ENCODE results near the gene MRFAP1L1. TPM values are rescaled to one million over a fixed set of nuclear protein-coding genes. Genes with fewer than 3 reads are reported as not detected.

The MRFAP1L1 gene
- total RNA-seq, 1 donor from 2014 or later = 36.8 TPM

GRCh38 chr4:6694177-6694901 is 15.3 kb downstream of the MRFAP1L1 start:
- Histone ChIP-seq H4K20me1 (ENCODE audit: insufficient read depth, low read length) (peaks cover 8% of the 10 kb centered on the region), H3K4me1 (ENCODE audit: insufficient read depth, low read length) (peaks cover 7% of the 10 kb centered on the region), H3K4me3 (ENCODE audit: insufficient read depth, low read depth, low read length) (no peak overlapping the region), H3K9ac (ENCODE audit: low read length) (no peak overlapping the region), H3K36me3 (ENCODE audit: insufficient read depth, low read length) (no peaks in the 10 kb centered on the region), H3K79me2 (ENCODE audit: insufficient read depth, low read length) (no peaks in the 10 kb centered on the region), H2AFZ (ENCODE audit: low read depth, low read length) (no peak overlapping the region), H3K27ac (ENCODE audit: low read depth, low read length) (no peak overlapping the region), H3K4me2 (ENCODE audit: low read length) (no peak overlapping the region), H3K9me3 (ENCODE audit: insufficient read depth, low read depth, low read length) (no peaks in the 10 kb centered on the region), H3K27me3 (ENCODE audit: insufficient read depth, low read length) (no peaks in the 10 kb centered on the region)
- Mint-ChIP-seq H3K36me3 (ENCODE audit: low read depth, unreplicated experiment) (peaks cover 5% of the 10 kb centered on the region), H3K9me3 (ENCODE audit: unreplicated experiment) (no peaks in the 10 kb centered on the region), H3K27me3 (ENCODE audit: low read depth, unreplicated experiment) (no peaks in the 10 kb centered on the region), H3K4me1 (ENCODE audit: low read depth, unreplicated experiment) (peaks cover 18% of the 10 kb centered on the region), H3K4me3 (ENCODE audit: unreplicated experiment) (no peak overlapping the region), H3K27ac (ENCODE audit: unreplicated experiment) (no peak overlapping the region)
- FAIRE-seq (no peak), DNase-seq (ENCODE audit: low read depth) (no peak)
- no peak for TF ChIP-seq EZH2 (IDR thresholded peaks at IDR 0.05; ENCODE audit: insufficient read depth, low read length)
- TF ChIP-seq, protein P1, sequence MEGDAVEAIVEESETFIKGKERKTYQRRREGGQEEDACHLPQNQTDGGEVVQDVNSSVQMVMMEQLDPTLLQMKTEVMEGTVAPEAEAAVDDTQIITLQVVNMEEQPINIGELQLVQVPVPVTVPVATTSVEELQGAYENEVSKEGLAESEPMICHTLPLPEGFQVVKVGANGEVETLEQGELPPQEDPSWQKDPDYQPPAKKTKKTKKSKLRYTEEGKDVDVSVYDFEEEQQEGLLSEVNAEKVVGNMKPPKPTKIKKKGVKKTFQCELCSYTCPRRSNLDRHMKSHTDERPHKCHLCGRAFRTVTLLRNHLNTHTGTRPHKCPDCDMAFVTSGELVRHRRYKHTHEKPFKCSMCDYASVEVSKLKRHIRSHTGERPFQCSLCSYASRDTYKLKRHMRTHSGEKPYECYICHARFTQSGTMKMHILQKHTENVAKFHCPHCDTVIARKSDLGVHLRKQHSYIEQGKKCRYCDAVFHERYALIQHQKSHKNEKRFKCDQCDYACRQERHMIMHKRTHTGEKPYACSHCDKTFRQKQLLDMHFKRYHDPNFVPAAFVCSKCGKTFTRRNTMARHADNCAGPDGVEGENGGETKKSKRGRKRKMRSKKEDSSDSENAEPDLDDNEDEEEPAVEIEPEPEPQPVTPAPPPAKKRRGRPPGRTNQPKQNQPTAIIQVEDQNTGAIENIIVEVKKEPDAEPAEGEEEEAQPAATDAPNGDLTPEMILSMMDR (IDR thresholded peaks at IDR 0.05; ENCODE audit: insufficient read depth, low read depth, low read length) = no peak

DNA sequence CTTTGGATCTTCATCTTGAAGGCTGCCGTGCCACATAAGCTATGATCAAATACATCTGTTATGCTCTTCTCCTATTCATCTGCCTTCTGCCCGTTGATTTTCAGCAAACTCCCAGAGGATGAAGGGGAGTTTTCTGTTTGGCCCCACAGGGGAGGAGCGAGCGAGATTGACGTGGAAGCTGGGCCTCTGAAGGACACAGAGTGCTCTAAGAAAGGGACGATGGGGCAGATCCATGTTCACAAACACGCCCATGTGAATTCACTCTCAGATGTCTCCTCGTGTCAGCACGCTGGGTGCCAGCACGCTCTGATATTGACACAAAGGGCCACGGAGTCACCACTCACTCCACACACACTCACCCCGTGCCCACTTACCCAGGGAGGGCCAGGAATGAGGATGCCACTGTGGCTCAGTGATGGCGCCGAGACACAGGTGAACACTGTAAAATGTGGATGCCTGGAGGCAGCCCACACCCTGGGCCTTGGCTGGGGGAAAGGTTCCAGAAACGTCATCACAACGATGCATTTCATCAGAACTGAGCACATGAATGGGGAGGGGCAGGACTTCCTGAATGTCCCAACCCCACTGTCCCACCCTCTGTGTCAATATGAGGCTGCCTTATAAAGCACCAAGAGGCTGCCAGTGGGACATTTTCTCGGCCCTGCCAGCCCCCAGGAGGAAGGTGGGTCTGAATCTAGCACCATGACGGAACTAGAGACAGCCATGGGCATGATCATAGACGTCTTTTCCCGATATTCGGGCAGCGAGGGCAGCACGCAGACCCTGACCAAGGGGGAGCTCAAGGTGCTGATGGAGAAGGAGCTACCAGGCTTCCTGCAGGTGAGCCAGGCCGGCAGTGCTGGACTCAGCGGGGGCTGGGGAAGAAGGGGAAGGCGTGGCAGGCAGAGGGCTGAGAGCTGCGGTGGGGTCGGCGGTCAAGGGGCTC is 16.2 kb downstream of the MRFAP1L1 start, which contains the start of gene S100P:
S100P (plus strand) TSS at position 648 of the 946 bp plus-strand sequence; CDS start at position 703, 55 bp downstream.
- Histone ChIP-seq H4K20me1 (ENCODE audit: insufficient read depth, low read length) (peaks cover 8% of the 10 kb centered on the region), H2AFZ (ENCODE audit: low read depth, low read length) (no peak within 1 kb of the TSS), H3K4me2 (ENCODE audit: low read length) (no peak within 1 kb of the TSS), H3K27ac (ENCODE audit: low read depth, low read length) (no peak within 1 kb of the TSS), H3K4me3 (ENCODE audit: insufficient read depth, low read depth, low read length) (no peak within 1 kb of the TSS), H3K27me3 (ENCODE audit: insufficient read depth, low read length) (no peaks in the 10 kb centered on the region), H3K4me1 (ENCODE audit: insufficient read depth, low read length) (peaks cover 14% of the 10 kb centered on the region), H3K9ac (ENCODE audit: low read length) (no peak within 1 kb of the TSS), H3K79me2 (ENCODE audit: insufficient read depth, low read length) (no peaks in the 10 kb centered on the region), H3K9me3 (ENCODE audit: insufficient read depth, low read depth, low read length) (no peaks in the 10 kb centered on the region), H3K36me3 (ENCODE audit: insufficient read depth, low read length) (no peaks in the 10 kb centered on the region)
- H3K4me1 Mint-ChIP-seq (ENCODE audit: low read depth, unreplicated experiment) = peaks cover 26% of the 10 kb centered on the region
- H3K27ac Mint-ChIP-seq (ENCODE audit: unreplicated experiment) = peak within 1 kb of the TSS; percentile 48
- FAIRE-seq (no peak), DNase-seq (ENCODE audit: low read depth) (no peak)
- H3K4me3 Mint-ChIP-seq (ENCODE audit: unreplicated experiment) = no peak within 1 kb of the TSS
- no peaks in the 10 kb centered on the region for H3K9me3 Mint-ChIP-seq (ENCODE audit: unreplicated experiment)
- H3K36me3 Mint-ChIP-seq (ENCODE audit: low read depth, unreplicated experiment) = peaks cover 5% of the 10 kb centered on the region
- TF ChIP-seq EZH2 (IDR thresholded peaks at IDR 0.05; ENCODE audit: insufficient read depth, low read length) = no peak
- TF ChIP-seq, protein P1 (IDR thresholded peaks at IDR 0.05; ENCODE audit: insufficient read depth, low read depth, low read length) = no peak
- H3K27me3 Mint-ChIP-seq (ENCODE audit: low read depth, unreplicated experiment) = no peaks in the 10 kb centered on the region

All from astrocyte (in vitro differentiated cells and primary cell).